Osteocyte (in vitro differentiated cells): ENCODE measurements around the gene ZMYND11. TPM values are rescaled to one million over a fixed set of nuclear protein-coding genes. Genes with fewer than 3 reads are reported as not detected.

Source experiments
- DNase-seq: peaks from one replicate; pipeline ENCODE4 v3.0.0; 2021; ENCODE audit warnings: mixed read lengths; ENCODE audit not compliant: unreplicated experiment; ENCODE audit errors: extremely low spot score
- H3K27ac Mint-ChIP-seq: one replicate; pipeline ENCODE4 v1.8.0; 2021; ENCODE audit warnings: mild to moderate bottlenecking, mixed read lengths; ENCODE audit not compliant: unreplicated experiment
- H3K27me3 Mint-ChIP-seq: one replicate; pipeline ENCODE4 v1.8.0; 2021; ENCODE audit warnings: mixed read lengths; ENCODE audit not compliant: unreplicated experiment
- H3K36me3 Mint-ChIP-seq: one replicate; pipeline ENCODE4 v1.8.0; 2021; ENCODE audit warnings: mixed read lengths; ENCODE audit not compliant: unreplicated experiment
- H3K4me1 Mint-ChIP-seq: one replicate; pipeline ENCODE4 v1.8.0; 2021; ENCODE audit warnings: mixed read lengths; ENCODE audit not compliant: unreplicated experiment
- H3K4me3 Mint-ChIP-seq: one replicate; pipeline ENCODE4 v1.8.0; 2021; ENCODE audit warnings: mild to moderate bottlenecking, moderate library complexity, mixed read lengths; ENCODE audit not compliant: unreplicated experiment
- H3K9me3 Mint-ChIP-seq: one replicate; pipeline ENCODE4 v1.8.0; 2021; ENCODE audit warnings: mixed read lengths; ENCODE audit not compliant: unreplicated experiment
- total RNA-seq: library from RNA; stranded (reverse); gene quantifications from 2 replicates; pipeline ENCODE4 v1.2.1, GENCODE V29; 2021
- TF ChIP-seq, protein P1 (sequence below): fragments of 200-600 bp; sonication (generic); IDR thresholded peaks from 2 replicates; pipeline ENCODE4 v1.5.0; 2021; ENCODE audit warnings: antibody characterized with exemption, mild to moderate bottlenecking, moderate library complexity

ZMYND11 gene
- total RNA-seq, 1 donor from 2014 or later: 87.8 TPM

DNA sequence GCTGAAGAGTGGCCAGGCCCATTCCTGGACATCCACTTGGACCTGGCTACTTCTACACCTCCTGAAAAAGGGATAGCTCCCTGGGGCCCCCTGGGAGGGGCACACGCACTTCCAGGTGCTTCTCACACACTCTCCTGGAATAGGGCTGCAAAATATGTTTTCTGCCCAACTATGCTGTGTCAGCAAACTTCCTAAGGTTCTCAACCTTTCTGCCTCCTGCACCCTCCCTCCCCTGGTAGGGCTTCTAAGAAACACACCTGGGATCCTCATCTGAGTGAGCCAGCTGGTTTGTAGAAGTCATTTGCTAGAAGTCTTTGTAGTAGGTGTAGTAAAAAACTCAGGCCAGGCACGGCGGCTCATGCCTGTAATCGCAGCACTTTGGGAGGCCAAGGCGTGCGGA is 136.5 kb downstream of the ZMYND11 start:
- Mint-ChIP-seq H3K27ac (no peak overlapping the region), H3K36me3 (peaks cover 8% of the 10 kb centered on the region), H3K4me3 (no peak overlapping the region)

DNA sequence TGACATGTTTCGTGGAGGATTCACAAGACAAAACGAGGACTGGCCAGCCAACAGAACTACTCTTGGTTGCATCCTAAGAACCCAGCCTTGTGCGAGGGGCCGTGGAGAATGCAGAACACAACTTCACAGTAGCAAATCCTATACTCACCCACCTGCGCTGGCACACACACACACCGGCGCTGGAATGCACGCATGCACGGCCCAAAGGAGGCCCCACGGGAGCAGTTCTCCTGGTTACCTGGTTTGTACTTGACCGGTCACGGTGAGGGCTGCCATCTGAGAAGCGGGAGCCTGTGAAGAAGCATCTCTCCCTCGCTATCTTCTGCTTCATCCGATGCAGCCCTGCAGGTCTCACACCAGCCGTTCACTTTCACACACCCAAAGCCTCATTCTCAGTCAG is 137.8 kb downstream of the ZMYND11 start:
- Mint-ChIP-seq H3K27me3 (no peaks in the 10 kb centered on the region), H3K4me3 (no peak overlapping the region), H3K36me3 (peaks cover 17% of the 10 kb centered on the region), H3K27ac (no peak overlapping the region), H3K4me1 (no peaks in the 10 kb centered on the region), H3K9me3 (no peaks in the 10 kb centered on the region)
- TF ChIP-seq, protein P1, sequence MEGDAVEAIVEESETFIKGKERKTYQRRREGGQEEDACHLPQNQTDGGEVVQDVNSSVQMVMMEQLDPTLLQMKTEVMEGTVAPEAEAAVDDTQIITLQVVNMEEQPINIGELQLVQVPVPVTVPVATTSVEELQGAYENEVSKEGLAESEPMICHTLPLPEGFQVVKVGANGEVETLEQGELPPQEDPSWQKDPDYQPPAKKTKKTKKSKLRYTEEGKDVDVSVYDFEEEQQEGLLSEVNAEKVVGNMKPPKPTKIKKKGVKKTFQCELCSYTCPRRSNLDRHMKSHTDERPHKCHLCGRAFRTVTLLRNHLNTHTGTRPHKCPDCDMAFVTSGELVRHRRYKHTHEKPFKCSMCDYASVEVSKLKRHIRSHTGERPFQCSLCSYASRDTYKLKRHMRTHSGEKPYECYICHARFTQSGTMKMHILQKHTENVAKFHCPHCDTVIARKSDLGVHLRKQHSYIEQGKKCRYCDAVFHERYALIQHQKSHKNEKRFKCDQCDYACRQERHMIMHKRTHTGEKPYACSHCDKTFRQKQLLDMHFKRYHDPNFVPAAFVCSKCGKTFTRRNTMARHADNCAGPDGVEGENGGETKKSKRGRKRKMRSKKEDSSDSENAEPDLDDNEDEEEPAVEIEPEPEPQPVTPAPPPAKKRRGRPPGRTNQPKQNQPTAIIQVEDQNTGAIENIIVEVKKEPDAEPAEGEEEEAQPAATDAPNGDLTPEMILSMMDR: no peak
- DNase-seq: no peak

More for the DNA sequence above, 136.5 kb downstream of the ZMYND11 start:
- H3K9me3 Mint-ChIP-seq: no peaks in the 10 kb centered on the region
- H3K4me1 Mint-ChIP-seq: peaks cover 7% of the 10 kb centered on the region
- DNase-seq: no peak
- TF ChIP-seq, protein P1: no peak
- no peaks in the 10 kb centered on the region for H3K27me3 Mint-ChIP-seq

DNA sequence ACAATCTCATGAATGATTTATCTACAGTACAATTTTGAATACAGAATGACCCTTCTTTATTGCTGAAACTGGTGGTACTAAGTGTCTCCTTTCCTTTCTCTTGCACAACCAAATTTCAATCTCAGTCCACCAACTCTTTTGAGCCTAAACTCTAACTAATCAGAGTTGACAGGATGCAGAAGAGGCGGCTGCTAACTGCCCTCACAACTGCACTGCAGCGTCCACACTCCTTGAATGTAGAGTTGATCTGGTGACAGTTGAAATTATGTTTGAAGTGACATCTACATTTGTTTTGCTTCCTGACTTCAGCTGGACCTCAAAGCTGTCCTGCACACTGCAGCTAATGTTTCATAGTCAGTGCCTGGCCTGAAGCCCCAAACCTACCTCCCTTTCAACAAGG is 139.6 kb downstream of the ZMYND11 start:
- TF ChIP-seq, protein P1: no peak
- H3K9me3 Mint-ChIP-seq: no peaks in the 10 kb centered on the region
- no peak for DNase-seq
- H3K4me3 Mint-ChIP-seq: no peak overlapping the region
- H3K27ac Mint-ChIP-seq: no peak overlapping the region
- no peaks in the 10 kb centered on the region for H3K27me3 Mint-ChIP-seq
- H3K4me1 Mint-ChIP-seq: no peaks in the 10 kb centered on the region
- peaks cover 26% of the 10 kb centered on the region for H3K36me3 Mint-ChIP-seq

DNA sequence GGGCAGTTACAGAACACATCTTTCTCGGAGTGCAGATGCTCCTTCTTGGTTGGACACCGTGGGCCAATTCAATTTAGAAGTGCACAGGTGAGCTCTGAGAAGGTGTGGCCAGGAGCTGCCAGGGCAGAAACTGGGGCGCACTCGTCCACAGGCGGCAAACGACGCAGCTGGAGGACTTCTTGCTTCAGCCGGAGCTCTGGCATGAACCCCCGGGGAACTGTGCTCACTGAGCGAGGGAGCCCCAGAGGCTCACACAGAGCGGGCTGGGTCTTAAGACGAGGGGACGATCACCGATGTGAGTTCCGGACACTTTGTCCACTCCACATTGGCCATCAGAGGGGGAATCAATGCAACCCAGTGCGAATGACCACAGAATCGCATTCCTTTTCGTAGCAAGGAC is 140.4 kb downstream of the ZMYND11 start:
- Mint-ChIP-seq H3K27me3 (no peaks in the 10 kb centered on the region), H3K9me3 (no peaks in the 10 kb centered on the region), H3K4me3 (no peak overlapping the region), H3K4me1 (no peaks in the 10 kb centered on the region), H3K36me3 (peaks cover 30% of the 10 kb centered on the region), H3K27ac (no peak overlapping the region)
- no peak for DNase-seq
- TF ChIP-seq, protein P1: no peak

DNA sequence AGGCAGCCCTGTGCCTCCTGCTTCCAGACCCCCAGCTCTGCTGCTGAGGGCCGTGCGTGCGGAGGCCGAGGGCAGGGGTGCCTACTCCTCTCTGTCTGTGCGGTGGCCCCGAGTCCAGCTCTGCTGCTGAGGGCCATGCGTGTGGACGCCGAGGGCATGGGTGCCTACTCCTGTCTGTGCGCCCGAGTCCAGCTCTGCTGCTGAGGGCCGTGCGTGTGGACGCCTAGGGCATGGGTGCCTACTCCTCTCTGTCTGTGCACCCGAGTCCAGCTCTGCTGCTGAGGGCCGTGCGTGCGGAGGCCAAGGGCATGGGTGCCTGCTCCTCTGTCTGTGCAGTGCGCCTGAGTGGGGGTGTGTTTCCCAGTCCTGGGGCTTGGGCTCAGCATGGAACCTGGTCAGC is 142.7 kb downstream of the ZMYND11 start:
- H3K27ac Mint-ChIP-seq: no peak overlapping the region
- H3K4me3 Mint-ChIP-seq: no peak overlapping the region

More for the DNA sequence above, 142.7 kb downstream of the ZMYND11 start:
- Mint-ChIP-seq H3K27me3 (no peaks in the 10 kb centered on the region), H3K4me1 (no peaks in the 10 kb centered on the region), H3K9me3 (no peaks in the 10 kb centered on the region), H3K36me3 (peaks cover 37% of the 10 kb centered on the region)
- no peak for DNase-seq
- TF ChIP-seq, protein P1: no peak
